Smooth muscle cell (in vitro differentiated cells): Measurements from ENCODE around the gene NUDT1. TPM values are rescaled to one million over a fixed set of nuclear protein-coding genes. Genes with fewer than 3 reads are reported as not detected.

Source experiments
- DNase-seq: peaks from one replicate; lab custom pipeline; 2025; ENCODE audit not compliant: unreplicated experiment; lab: John Stamatoyannopoulos, UW
- H2AFZ ChIP-seq: fragments of 200-600 bp; sonication (generic); 2 replicates; pipeline ENCODE4 v1.6.0; 2016; ENCODE audit warnings: antibody characterized with exemption, low read depth, mild to moderate bottlenecking
- H3F3A ChIP-seq: fragments of 200-600 bp; sonication (generic); 2 replicates; pipeline ENCODE4 v1.6.0; 2017; ENCODE audit warnings: antibody characterized with exemption, low read depth
- H3K27ac ChIP-seq: fragments of 200-600 bp; sonication (generic); 2 replicates; pipeline ENCODE4 v1.5.1; 2016; ENCODE audit warnings: low read depth, mild to moderate bottlenecking
- H3K27me3 ChIP-seq: fragments of 200-600 bp; sonication (generic); 2 replicates; pipeline ENCODE4 v1.6.1; 2016; ENCODE audit warnings: low read depth, mild to moderate bottlenecking
- H3K36me3 ChIP-seq: fragments of 200-600 bp; sonication (generic); 2 replicates; pipeline ENCODE4 v1.5.1; 2016; ENCODE audit warnings: low read depth
- H3K4me1 ChIP-seq: fragments of 200-600 bp; sonication (generic); 2 replicates; pipeline ENCODE4 v1.5.1; 2016; ENCODE audit warnings: low read depth
- H3K4me2 ChIP-seq: fragments of 200-600 bp; sonication (generic); 2 replicates; pipeline ENCODE4 v1.6.0; 2016; ENCODE audit warnings: mild to moderate bottlenecking
- H3K4me3 ChIP-seq: fragments of 200-600 bp; sonication (generic); 2 replicates; pipeline ENCODE4 v1.5.1; 2016; ENCODE audit warnings: mild to moderate bottlenecking
- H3K79me2 ChIP-seq: fragments of 200-600 bp; sonication (generic); 2 replicates; pipeline ENCODE4 v1.6.0; 2016; ENCODE audit warnings: low read depth, mild to moderate bottlenecking
- H3K9ac ChIP-seq: fragments of 200-600 bp; sonication (generic); 2 replicates; pipeline ENCODE4 v1.6.0; 2016; ENCODE audit warnings: low read depth
- H3K9me3 ChIP-seq: fragments of 200-600 bp; sonication (generic); replicated peaks from 2 replicates; pipeline ENCODE4 v1.5.1; 2016; ENCODE audit warnings: low read depth
- H4K20me1 ChIP-seq: fragments of 200-600 bp; sonication (generic); 2 replicates; pipeline ENCODE4 v1.6.0; 2016; ENCODE audit warnings: low read depth
- CTCF ChIP-seq: fragments of 200-600 bp; sonication (generic); IDR thresholded peaks from 2 replicates; pipeline ENCODE4 v1.5.1; 2017; ENCODE audit warnings: borderline replicate concordance, mild to moderate bottlenecking, antibody characterized with exemption; ENCODE audit not compliant: insufficient read depth, poor library complexity, severe bottlenecking
- whole genome bisulfite sequencing: methylation state at CpG from one replicate; pipeline ENCODE4 v1.1.7; 2016; ENCODE audit warnings: low lambda C conversion rate; 5-methylcytosine and 5-hydroxymethylcytosine counted together
- polyA plus RNA-seq: library from polyadenylated mRNA; unstranded; fragments of >200 nt; fragmentation: Nextera tagmentation; extraction: Ambion mirVana; gene quantifications from 2 replicates; pipeline ENCODE4 v1.2.1, GENCODE V29; 2016
- total RNA-seq: library from RNA; depleted of rRNA; stranded (reverse); fragments of >200 nt; gene quantifications from 2 replicates; pipeline ENCODE4 v1.2.3, GENCODE V29; 2014

Gene NUDT1
- total and polyA plus RNA-seq, 2 experiments from 2014 or later: 20.7 to 46.0 TPM

GRCh38 chr7:2287745-2288144 is 45.7 kb downstream of the NUDT1 start:
- H3K9me3 ChIP-seq: no peaks in the 10 kb centered on the region
- DNase-seq: no peak
- no peak overlapping the region for H3K27ac ChIP-seq
- 97% methylated on average over 8 of the region's 8 CpGs for WGBS
- H2AFZ ChIP-seq: no peak overlapping the region
- TF ChIP-seq CTCF: no peak
- H3K9ac ChIP-seq: no peak overlapping the region
- H3K79me2 ChIP-seq: no peaks in the 10 kb centered on the region
- H4K20me1 ChIP-seq: peaks cover 54% of the 10 kb centered on the region
- no peaks in the 10 kb centered on the region for H3F3A ChIP-seq
- H3K27me3 ChIP-seq: no peaks in the 10 kb centered on the region
- no peaks in the 10 kb centered on the region for H3K36me3 ChIP-seq
- H3K4me3 ChIP-seq: no peak overlapping the region
- no peaks in the 10 kb centered on the region for H3K4me1 ChIP-seq
- no peak overlapping the region for H3K4me2 ChIP-seq

GRCh38 chr7:2288503-2288902 is 46.5 kb downstream of the NUDT1 start:
- no peak for TF ChIP-seq CTCF
- H3K4me2 ChIP-seq: no peak overlapping the region
- no peak overlapping the region for H3K9ac ChIP-seq
- no peak for DNase-seq
- no peaks in the 10 kb centered on the region for H3K9me3 ChIP-seq
- H3K4me1 ChIP-seq: no peaks in the 10 kb centered on the region
- H3K27me3 ChIP-seq: no peaks in the 10 kb centered on the region
- 99% methylated on average over 8 of the region's 8 CpGs for WGBS
- H3K27ac ChIP-seq: no peak overlapping the region
- H4K20me1 ChIP-seq: peaks cover 48% of the 10 kb centered on the region
- no peaks in the 10 kb centered on the region for H3K36me3 ChIP-seq
- H3K79me2 ChIP-seq: no peaks in the 10 kb centered on the region
- H3F3A ChIP-seq: no peaks in the 10 kb centered on the region
- no peak overlapping the region for H3K4me3 ChIP-seq
- no peak overlapping the region for H2AFZ ChIP-seq

- TF ChIP-seq CTCF: no peak
- no peak for DNase-seq
- Histone ChIP-seq H3K36me3 (no peaks in the 10 kb centered on the region), H3K4me2 (no peak overlapping the region), H3K27ac (no peak overlapping the region), H3K79me2 (no peaks in the 10 kb centered on the region), H3K9ac (no peak overlapping the region), H4K20me1 (peaks cover 43% of the 10 kb centered on the region), H2AFZ (no peak overlapping the region), H3K27me3 (no peaks in the 10 kb centered on the region), H3F3A (no peaks in the 10 kb centered on the region), H3K9me3 (no peaks in the 10 kb centered on the region), H3K4me3 (no peak overlapping the region), H3K4me1 (no peaks in the 10 kb centered on the region)
- WGBS: 95% methylated on average over 20 of the region's 20 CpGs
Measured at GRCh38 chr7:2289111-2289586, 47.1 kb downstream of the NUDT1 start.

GRCh38 chr7:2289621-2290020 is 47.6 kb downstream of the NUDT1 start:
- no peaks in the 10 kb centered on the region for H3K4me1 ChIP-seq
- H2AFZ ChIP-seq: no peak overlapping the region
- H3F3A ChIP-seq: no peaks in the 10 kb centered on the region
- no peak overlapping the region for H3K4me3 ChIP-seq
- no peak overlapping the region for H3K9ac ChIP-seq
- no peak for TF ChIP-seq CTCF
- no peaks in the 10 kb centered on the region for H3K36me3 ChIP-seq
- no peaks in the 10 kb centered on the region for H3K79me2 ChIP-seq
- H4K20me1 ChIP-seq: peaks cover 43% of the 10 kb centered on the region
- H3K9me3 ChIP-seq: no peaks in the 10 kb centered on the region
- no peak overlapping the region for H3K4me2 ChIP-seq
- H3K27ac ChIP-seq: no peak overlapping the region
- 94% methylated on average over 13 of the region's 13 CpGs for WGBS
- H3K27me3 ChIP-seq: no peaks in the 10 kb centered on the region
- no peak for DNase-seq
